Prostate gland (tissue), 2 donors: ENCODE results near the gene NDRG3. TPM values are rescaled to one million over a fixed set of nuclear protein-coding genes. Genes with fewer than 3 reads are reported as not detected.
A peak's percentile ranks its signal among the peaks of the same experiment; 100 is the strongest.

Source experiments
- DNase-seq: peaks from one replicate; pipeline ENCODE4 v3.0.0-alpha.2; 2019; ENCODE audit warnings: low spot score
- H3K27ac ChIP-seq, 2 donors: fragments of 200-600 bp; sonication (generic); 2 replicates each; pipeline ENCODE4 v1.5.1; 2017 to 2019
- H3K27me3 ChIP-seq: fragments of 200-600 bp; sonication (generic); replicated peaks from 2 replicates; pipeline ENCODE4 v1.5.1; 2019; ENCODE audit not compliant: insufficient read depth
- H3K36me3 ChIP-seq, 2 donors: fragments of 200-600 bp; sonication (generic); 1 replicate in 1 of 2; 2 replicates in 1 of 2; pipeline versions ENCODE4 v1.5.1 to v1.8.1; 2017 to 2019
- H3K4me1 ChIP-seq: fragments of 200-600 bp; sonication (generic); replicated peaks from 2 replicates; pipeline ENCODE4 v1.5.1; 2019
- H3K4me3 ChIP-seq, 2 donors: fragments of 200-600 bp; sonication (generic); 2 replicates each; pipeline ENCODE4 v1.5.1; 2017 to 2019
- H3K9me3 ChIP-seq: fragments of 200-600 bp; sonication (generic); 2 replicates; pipeline ENCODE4 v1.5.1; 2017
- POLR2A ChIP-seq: fragments of 450-650 bp; IDR thresholded peaks from one replicate; pipeline ENCODE4 v1.6.1; 2016; ENCODE audit warnings: antibody characterized with exemption, mild to moderate bottlenecking
- POLR2AphosphoS5 ChIP-seq: sonication (generic); formaldehyde crosslinking; IDR thresholded peaks from one replicate; pipeline ENCODE4 v1.6.1; 2017; ENCODE audit warnings: antibody characterized with exemption
- WGBS: methylation state at CpG from one replicate; pipeline ENCODE4 v1.1.5; 2018; 5-methylcytosine and 5-hydroxymethylcytosine counted together
- intact Hi-C: fragments of 100-400 bp; cut with DNase I; formaldehyde crosslinking; loops from one replicate; pipeline ENCODE4 v1.14.2; 2022
- total RNA-seq, 2 donors: library from RNA; depleted of rRNA; stranded (reverse); fragments of >200 nt; gene quantifications; one replicate each; pipeline ENCODE4 v1.1.0, GENCODE V29; 2016
- TF ChIP-seq, protein P1 (sequence below), 4 experiments: fragments of 200-600 bp in 2 of 4; fragments of 450-650 bp in 2 of 4; sonication (generic) in 2 of 4; IDR thresholded peaks; 1 replicate in 3 of 4; 2 replicates in 1 of 4; pipeline ENCODE4 v1.5.1; 2016 to 2019; ENCODE audit warnings: antibody characterized with exemption in 4 of 4, mild to moderate bottlenecking in 2 of 4, moderate library complexity in 2 of 4

The NDRG3 gene
- total RNA-seq, 2 donors from 2014 or later = 42.8 to 127 TPM

- DNase-seq = peak; percentile 57
- Histone ChIP-seq H3K9me3 (no peaks in the 10 kb centered on the region), H3K27ac (peak overlapping the region; percentile 4 to 22), H3K36me3 (no peaks in the 10 kb centered on the region), H3K4me3 (no peak overlapping the region), H3K27me3 (no peaks in the 10 kb centered on the region), H3K4me1 (no peaks in the 10 kb centered on the region)
- WGBS = 0% methylated on average over 2 of the region's 2 CpGs
- no peak for TF ChIP-seq POLR2A
- TF ChIP-seq, protein P1, sequence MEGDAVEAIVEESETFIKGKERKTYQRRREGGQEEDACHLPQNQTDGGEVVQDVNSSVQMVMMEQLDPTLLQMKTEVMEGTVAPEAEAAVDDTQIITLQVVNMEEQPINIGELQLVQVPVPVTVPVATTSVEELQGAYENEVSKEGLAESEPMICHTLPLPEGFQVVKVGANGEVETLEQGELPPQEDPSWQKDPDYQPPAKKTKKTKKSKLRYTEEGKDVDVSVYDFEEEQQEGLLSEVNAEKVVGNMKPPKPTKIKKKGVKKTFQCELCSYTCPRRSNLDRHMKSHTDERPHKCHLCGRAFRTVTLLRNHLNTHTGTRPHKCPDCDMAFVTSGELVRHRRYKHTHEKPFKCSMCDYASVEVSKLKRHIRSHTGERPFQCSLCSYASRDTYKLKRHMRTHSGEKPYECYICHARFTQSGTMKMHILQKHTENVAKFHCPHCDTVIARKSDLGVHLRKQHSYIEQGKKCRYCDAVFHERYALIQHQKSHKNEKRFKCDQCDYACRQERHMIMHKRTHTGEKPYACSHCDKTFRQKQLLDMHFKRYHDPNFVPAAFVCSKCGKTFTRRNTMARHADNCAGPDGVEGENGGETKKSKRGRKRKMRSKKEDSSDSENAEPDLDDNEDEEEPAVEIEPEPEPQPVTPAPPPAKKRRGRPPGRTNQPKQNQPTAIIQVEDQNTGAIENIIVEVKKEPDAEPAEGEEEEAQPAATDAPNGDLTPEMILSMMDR (IDR thresholded peaks at IDR 0.05) = peak; percentile 43 to 83 (median 74)
- peak; percentile 60 for TF ChIP-seq POLR2AphosphoS5
- intact Hi-C loops = no loop called here
Measured at GRCh38 chr20:36754656-36755222, 8.8 kb upstream of the NDRG3 start.

GRCh38 chr20:36752582-36752981, 6.7 kb upstream of the NDRG3 start:
- Histone ChIP-seq H3K4me1 (no peaks in the 10 kb centered on the region), H3K27me3 (no peaks in the 10 kb centered on the region), H3K4me3 (no peak overlapping the region), H3K9me3 (no peaks in the 10 kb centered on the region), H3K36me3 (no peaks in the 10 kb centered on the region), H3K27ac (no peak overlapping the region)
- no peak for DNase-seq
- TF ChIP-seq POLR2AphosphoS5 (no peak), POLR2A (no peak)
- TF ChIP-seq, protein P1 (IDR thresholded peaks at IDR 0.05) = no peak
- intact Hi-C loops = no loop called here
- WGBS = 83% methylated on average over 5 of the region's 5 CpGs

DNA sequence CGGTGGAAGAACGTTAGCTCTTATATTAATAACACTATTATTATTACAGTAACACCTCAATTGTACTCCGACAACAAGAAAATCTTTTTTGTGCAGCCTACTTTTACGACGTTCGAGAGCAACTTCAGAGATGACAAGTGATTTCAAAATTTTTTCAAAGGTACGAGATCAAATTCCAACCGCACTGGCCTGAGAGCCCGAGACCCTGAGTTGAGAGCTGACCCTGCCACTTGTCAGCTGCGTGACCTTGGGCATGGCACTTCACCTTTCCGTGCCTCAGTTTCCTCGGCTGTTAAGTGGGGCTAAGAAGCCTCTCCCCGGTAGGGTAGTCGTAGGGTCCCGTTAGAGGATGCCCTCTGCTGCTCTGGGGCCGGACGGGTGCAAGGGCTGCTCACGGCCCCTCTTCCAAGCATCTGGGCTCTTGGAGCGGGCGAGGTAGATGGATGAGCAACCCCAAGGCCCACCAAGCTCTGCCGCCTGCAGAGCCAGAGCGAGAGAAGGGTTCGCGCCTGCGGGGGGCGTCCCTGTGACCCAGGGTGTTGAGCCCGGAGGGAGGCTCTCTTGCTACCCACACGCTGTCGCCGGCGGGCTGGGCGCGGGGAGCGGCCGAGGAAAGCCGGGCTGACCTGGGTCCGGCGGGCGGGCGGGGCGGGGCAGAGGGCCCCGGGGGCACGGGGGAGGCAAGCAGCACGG, 510 bp downstream of the NDRG3 start:
- intact Hi-C loops = no loop called here
- H3K27me3 ChIP-seq = no peaks in the 10 kb centered on the region
- DNase-seq = peak; percentile 9

DNA sequence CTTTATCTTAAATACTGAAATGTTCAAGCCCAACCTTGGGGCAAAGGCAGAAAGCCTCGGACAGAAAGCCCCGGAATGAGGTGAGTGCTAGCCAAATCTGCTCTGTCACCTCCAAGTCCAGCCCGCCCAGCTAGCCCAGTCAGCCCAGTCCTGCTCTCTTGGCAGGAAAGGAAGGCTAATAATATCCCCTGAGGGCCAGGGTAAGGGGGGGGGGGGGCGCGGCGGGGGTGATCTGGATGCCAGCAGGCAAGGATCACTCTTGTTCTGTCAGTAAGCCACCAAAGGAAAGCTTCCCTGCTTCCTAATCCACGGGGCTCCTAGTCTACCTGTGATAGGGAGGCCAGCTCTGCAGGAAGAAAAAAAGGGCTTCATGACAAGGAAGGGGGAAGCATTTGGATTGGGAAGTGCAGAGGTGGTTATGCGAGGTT, 1.1 kb downstream of the NDRG3 start:
- DNase-seq = peak; percentile 50
- no peaks in the 10 kb centered on the region for H3K36me3 ChIP-seq
- no peaks in the 10 kb centered on the region for H3K27me3 ChIP-seq
- peaks cover 3% of the 10 kb centered on the region for H3K4me1 ChIP-seq
- WGBS = 5% methylated on average over 5 of the region's 8 CpGs
- peak overlapping the region; percentile 79 to 81 for H3K27ac ChIP-seq
- H3K9me3 ChIP-seq = no peaks in the 10 kb centered on the region
- intact Hi-C loops = no loop called here
- H3K4me3 ChIP-seq = peak overlapping the region; percentile 96 to 98
- TF ChIP-seq POLR2A (no peak), POLR2AphosphoS5 (peak; percentile 49)

More for the DNA sequence above, 510 bp downstream of the NDRG3 start:
- H3K4me3 ChIP-seq = peak overlapping the region; percentile 96 to 98
- H3K4me1 ChIP-seq = peaks cover 3% of the 10 kb centered on the region
- WGBS = 2% methylated on average over 44 of the region's 44 CpGs
- H3K27ac ChIP-seq = peak overlapping the region; percentile 79 to 81
- no peaks in the 10 kb centered on the region for H3K36me3 ChIP-seq
- no peaks in the 10 kb centered on the region for H3K9me3 ChIP-seq
- TF ChIP-seq POLR2A (no peak), POLR2AphosphoS5 (no peak)
- TF ChIP-seq, protein P1 (IDR thresholded peaks at IDR 0.05) = no peak

DNA sequence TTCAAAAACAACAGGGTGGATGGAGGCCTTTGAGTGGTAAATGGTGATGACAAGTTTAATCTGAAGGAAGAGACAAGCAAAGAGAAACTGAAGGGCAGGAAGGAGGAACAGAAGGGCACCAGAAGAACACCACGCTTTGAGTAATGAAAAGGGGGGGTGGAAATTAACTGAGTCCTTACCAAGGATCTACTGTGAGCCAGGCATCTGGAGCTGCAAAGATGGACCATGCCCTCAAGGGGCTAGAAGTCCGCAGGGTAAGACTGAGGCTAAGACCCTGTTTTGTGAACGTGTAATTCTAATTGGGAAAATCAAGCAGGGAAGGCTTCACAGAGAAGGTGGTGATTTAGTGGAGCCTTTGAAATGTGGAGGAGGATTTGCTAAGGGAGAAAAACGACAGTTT, 1.6 kb downstream of the NDRG3 start:
- intact Hi-C loops = no loop called here
- Histone ChIP-seq H3K9me3 (no peaks in the 10 kb centered on the region), H3K36me3 (no peaks in the 10 kb centered on the region), H3K4me1 (peaks cover 3% of the 10 kb centered on the region), H3K27me3 (no peaks in the 10 kb centered on the region), H3K27ac (peak overlapping the region; percentile 79 to 81), H3K4me3 (peak overlapping the region in 1 of 2 donors; percentile 98)
- TF ChIP-seq, protein P1 (IDR thresholded peaks at IDR 0.05) = no peak
- TF ChIP-seq POLR2A (no peak), POLR2AphosphoS5 (no peak)
- WGBS = 68% methylated on average over 4 of the region's 4 CpGs
- no peak for DNase-seq
